Activated CD4-positive, alpha-beta T cell treated with anti-CD3 and anti-CD28 coated beads, Interleukin-2, amount 50 U/mL, for 24 hours (primary cell): ENCODE results near the gene METRNL.

Experiments used
- DNase-seq, 2 donors: peaks; one replicate each; pipeline ENCODE4 v3.0.0-alpha.2; 2020; ENCODE audit warnings: low read depth in 1 of 2, low spot score in 1 of 2

Gene METRNL

DNA sequence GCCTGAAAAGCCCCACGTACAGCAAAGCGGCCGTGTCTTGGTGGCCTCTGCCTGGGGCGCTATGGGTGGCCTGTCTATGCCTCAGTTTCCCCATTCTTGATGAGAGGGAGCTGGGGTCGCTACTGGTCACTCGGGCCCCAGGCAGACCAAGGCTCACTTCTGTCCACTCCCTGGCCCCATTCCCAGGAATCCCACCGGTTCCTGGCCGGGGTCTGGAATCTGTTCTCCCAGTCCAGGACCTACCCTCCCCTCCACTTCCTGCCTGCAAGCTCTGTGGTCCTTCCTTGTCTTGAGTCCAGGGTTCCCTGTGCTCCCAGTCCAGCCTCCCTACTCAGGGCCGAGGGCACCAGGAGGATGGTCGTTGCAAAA lies 24.5 kb downstream of the METRNL start:
- no peak for DNase-seq

DNA sequence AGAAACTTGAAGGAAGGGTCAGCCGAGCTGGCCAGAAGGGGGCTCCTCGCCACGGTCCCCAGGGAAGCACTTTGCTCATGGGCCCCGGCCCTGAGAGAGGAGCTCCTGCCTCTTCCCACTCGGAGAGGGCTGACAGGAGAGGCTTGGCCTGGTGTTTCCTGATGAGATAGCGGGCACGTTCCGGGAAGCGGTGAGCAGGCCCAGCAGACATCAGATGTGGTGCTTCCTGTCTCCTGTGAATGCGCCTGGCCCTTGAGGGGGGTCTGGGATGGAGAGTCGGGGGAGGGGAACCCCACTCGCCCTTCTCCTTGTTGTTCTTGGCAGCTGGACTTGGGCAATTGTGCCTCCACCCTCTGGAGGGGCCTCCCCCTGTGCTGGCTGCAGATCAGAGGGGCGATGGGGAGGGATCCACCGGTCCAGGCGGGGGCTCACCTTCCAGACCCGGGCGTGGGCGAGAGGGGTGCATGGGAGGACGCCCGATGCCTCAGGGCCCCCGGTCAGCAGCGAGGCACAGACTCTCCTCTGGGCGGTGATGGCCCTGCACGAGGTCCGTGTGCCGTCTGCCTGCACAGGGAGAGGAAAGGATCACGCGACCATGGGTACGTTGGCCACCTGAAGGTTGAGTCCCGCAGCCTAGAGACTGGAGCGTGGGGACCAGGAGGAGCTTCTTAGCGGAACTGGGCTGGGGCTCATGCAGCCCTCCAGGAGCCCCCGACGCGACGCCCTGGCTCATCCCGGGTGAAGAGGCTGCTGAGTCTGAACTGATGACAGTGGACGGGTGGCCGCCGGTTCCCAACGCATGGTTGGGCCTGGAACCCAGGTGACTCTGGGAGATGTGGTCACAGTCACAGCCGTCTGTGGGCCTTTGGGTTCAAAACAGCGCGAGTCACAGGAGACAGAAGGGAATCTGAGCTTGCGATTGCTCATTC lies 25.4 kb downstream of the METRNL start:
- no peak for DNase-seq

DNA sequence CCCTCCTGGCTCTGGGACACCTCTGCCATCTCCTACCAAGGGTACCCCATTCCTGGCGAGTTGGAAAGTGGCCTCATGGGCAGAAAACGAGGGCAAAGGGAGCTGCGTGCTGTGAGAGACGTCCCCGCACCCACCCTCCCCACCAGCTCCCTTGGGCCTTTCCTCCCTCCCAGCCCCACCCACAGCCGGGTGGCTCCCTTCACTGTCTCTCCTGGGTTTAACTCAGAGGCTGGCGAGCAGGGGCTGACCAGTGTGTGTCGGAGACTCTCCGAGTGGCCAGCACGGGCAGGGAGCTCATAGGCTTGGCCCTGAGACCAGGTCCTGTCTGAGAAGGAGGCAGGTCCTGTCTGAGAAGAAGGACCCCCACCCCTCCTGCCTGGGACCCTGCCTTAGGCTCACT lies 26.1 kb downstream of the METRNL start:
- no peak for DNase-seq

DNA sequence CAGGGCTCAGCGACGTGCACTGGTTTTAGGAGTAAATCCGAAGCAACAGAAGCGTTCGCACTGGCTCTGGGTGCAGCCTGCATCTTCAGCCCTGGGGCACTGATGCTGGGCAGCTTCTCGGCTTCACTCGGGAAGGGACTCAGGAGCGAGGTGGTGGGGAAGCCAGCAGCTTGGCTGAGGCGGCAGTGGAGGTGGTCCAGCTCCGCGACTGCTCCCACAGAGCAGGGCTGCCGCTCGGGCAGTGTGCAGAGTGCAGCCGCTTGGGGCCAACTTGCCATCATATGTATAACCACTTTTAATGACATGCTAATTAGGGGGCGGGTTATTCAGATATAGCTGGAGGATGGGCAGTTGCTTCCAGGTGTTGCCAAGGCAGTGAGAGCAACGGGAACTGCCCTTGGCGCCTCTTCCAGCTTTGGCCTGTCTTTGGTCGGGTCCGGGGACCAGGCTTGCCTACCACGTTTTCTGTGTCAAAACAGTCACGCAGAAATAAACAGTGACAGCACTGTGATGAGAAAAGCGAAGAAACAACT lies 26.7 kb downstream of the METRNL start:
- no peak for DNase-seq

DNA sequence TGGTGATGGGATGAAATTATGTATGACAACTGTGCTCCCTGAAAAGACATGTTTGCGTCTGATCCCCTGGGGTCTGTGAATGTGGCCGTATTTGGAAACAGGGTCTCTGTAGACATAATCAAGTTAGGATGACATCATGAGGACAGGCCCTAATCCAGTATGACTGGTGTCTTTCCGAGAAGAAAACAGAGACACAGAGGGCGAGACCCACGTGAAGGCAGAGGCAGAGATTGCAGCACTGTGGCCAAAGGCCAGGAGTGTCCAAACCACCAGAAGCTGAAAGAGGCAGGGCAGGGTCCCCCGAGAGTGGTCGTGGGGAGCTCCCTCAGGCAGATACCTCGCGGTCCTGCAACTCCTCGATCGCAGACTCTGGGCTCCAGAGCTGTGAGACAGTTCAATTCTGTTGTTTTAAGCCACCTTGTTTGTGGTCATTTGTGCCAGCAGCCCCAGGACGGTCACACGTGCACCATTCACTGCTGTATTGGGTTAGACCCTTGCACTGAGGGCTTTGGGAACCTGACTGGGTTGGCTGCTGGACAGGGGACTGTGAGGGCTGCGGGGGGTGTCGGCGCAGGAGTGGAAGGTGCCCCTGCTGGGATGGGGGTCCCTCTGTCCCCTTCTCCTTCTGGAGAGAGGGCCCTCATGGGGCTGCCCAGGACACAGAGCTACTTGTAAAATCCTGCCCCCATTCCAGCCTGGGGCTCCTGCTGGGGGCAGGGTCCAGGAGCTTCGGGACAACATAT lies 27.7 kb downstream of the METRNL start:
- DNase-seq = no peak

DNA sequence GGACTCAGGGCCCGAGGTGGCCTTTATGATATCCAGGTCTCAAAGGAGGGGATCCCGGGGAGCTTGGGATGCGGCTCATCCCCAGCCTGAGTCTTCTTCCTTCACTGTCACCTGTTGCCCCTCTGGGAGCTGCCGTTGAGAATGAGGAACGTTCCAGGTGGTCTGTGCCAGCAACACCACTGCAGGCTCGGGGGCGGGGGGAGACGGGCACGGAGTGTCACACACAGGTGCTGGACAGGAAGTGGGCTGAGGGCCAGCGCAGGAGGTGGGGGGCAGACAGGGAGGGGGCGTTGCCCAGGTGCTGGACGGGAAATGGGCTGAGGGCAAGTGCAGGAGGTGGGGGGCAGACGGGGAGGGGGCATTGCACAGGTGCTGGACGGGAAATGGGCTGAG lies 28.2 kb downstream of the METRNL start:
- DNase-seq = no peak

DNA sequence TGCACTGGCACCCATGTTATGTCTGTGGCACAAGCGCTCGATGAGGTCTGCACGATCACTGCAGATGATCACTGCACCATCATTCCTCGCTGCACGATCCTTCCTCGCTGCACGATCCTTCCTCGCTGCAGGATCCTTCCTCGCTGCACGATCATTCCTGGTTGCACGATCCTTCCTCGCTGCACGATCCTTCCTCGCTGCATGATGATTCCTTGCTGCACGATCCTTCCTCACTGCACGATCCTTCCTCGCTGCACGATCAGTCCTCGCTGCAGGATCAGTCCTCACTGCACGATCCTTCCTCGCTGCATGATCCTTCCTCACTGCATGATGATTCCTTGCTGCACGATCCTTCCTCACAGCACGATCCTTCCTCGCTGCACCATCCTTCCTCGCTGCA lies 29.3 kb downstream of the METRNL start:
- no peak for DNase-seq

DNA sequence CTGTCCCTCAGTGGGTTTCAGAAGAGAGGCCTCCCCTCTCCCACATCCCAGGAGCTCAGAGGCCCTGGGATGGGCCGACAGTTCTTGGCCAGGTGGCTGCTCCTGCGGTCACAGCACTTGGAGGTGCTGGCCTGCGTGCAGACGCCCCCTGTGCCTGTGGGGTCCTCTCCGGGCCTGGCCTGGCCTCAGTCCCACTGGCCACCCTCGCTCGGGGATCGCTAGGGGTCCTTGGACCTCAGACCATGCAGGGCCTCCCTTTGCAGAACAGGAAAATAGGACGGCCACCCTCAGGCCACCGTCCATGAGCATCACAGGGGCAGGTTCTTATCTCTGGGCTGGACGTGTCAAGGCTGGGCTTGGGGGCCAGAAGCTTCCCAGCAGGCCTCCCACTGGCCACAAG lies 30.0 kb downstream of the METRNL start:
- DNase-seq = no peak

DNA sequence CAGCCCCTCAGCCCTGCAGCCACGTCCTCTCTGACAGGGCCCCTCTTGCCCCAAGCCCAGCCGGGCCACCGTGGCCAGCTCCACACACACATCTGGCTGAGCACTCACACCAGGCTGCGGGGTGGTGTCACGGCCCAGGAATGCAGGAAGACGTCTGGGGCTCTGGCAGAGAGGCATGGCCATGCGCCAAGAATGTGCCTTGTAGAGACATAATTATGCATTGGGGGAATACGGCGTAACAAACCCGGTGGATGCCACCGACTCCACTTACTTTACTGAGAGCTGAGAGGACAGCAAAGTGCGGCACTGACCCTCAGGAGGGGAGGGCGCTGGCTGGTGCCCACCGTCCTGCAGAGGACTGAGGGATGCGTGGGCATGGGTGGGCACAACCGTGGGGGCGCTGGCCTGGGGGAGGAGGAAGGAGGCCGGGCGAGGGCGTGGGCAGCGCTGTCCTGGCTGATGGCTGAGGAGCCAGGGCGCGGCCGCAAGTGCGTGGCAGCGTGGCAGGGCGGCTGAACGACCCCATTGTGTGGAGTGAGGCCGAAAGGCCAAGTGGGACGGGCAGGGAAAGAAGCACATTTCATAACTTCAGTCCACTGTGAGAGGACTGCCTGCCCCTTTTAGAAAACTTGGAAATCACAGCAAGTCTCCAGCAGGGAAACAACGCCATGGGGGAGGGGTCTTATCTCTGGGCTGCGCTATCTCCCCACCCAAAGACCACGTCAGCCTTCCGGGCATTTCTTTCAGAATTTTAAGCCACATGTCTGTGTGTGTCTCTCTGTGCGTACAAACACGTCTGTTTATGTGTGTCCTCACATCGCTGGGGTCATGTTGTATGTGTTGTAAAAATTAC lies 30.6 kb downstream of the METRNL start:
- DNase-seq = no peak

DNA sequence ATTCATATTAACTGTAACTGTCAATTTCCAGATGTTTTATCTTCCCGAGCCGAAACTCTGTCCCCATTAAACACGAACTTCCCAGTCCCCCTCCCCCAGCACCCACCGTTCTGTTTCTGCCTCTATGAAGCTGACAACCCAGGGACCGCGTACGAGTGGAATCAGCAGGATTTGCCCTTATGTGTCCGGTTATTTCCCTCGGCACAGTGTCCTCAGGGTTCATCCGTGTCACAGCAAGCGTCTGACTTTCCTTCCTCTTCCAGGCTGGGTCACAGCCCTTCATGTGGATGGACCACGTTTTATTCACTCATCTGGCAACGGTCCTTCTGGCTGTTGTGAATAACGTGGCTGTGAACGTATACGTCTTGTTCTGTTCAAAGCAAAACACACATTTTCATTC lies 31.3 kb downstream of the METRNL start:
- no peak for DNase-seq

DNA sequence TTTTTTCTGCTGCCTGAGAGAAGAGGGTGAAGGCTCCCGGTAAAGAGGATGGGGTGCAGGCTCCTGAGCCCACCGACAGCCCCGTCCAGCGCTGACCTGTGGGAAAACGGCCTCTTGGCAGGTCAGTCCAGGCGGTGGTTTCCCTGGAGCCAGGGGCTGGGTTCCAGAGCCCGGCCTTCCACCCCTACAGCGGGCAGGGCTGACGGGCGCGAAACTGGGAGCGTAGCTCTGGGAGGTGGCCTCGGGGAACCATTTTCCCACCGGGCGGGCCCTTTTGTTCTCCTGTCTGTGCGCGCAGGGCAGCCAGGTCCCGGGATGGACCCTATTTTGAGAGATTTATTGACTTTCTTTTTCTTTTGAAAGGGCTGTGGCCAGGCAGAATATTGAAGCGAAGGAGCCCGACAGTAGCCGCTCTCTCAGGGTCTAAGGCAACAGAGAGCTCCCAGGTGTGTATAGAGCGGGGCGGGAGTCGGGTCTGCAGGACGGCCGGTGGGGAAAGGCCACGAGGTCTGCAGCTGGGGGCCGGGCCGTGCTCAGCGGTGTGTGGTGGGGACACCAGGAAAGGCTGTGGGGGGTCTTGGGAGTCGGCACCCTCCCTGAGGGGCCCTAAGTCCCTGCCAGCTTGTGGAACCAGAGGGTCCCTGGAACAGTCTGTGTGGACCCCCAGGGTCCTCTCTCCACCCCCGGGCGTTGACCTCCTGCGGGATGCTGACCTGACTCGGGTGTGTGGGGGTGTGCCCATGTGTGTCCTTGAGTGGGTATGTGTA lies 32.3 kb downstream of the METRNL start:
- DNase-seq = no peak

DNA sequence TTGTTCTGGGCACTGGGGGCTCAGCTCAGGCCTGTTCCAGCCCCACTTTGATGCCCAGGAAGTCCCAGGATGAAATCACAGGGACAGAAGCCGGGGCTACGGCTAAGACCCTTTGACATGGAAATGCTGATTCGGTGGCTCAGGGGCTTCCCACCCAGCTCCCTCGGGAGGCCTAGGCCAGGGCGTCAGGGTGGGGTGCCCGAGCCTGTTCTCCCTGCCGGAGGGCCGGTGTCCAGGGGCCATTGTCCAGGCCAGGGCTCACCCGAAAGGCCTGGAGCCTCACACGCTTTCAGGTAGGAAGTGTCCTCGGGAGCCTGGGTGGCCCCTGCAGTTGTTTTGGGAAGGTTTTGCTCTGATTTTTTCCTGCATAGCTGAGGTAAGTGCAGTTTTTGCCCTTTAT lies 34.0 kb downstream of the METRNL start:
- no peak for DNase-seq

DNA sequence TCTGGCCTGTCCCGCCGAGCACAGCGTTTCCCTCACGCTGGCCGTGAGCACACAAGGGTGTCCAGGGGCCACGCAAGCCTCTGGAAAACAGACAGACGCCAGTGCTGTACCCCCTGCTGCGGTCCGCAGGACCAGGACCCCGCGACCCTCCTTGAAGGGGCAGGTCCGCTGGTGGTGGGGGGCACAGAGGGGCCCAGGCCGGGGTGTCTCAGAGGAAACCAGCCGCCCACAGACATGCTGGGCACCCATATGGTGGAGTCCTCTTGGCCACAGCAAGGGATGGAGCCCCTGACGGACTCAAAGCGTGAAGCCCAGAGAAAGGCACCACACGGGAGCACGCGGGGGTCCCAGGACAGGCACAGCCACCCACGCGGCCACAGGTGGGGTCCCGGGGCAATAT lies 34.4 kb downstream of the METRNL start:
- no peak for DNase-seq

DNA sequence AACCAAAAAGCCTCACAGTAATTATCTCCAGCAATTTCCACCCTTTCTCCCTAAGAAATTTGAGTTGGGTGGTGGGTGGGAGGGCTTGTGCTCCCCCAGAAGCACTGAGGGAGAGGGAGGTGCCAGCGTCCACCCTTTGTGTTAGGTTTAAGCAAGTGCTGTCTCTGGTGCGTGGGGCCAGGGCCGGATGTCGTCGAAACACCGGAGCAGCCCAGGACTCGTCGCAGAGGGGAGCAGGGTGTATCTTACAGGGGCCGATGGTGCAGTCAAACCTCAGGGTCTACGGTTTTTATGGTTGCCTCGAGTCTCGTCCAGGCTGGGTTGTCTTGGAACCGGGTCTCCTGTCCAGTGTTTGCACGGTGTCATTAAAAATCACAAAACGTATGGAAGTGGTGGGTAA lies 35.3 kb downstream of the METRNL start:
- no peak for DNase-seq

DNA sequence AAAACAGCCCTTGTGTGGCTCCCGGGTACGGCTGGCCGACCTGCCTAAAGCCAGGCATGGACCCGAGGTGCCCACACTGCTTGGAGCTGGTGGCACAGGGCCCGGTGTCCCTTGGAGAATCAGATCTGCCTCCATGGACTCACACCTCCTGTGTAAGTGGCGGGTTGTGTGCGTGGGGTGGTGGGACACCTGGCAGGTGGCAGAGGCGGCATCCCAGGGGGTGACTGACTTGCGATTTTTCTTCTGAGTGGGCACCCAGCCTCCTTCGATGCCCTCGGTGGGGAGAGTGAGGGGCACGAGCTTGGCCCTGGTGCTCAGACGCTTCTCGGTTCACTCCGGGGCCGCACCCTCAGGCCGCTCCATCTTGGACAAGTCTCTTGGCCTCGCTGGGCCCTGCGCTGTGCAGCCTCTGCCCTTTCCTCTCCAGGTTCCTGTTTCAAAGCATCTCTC lies 35.8 kb downstream of the METRNL start:
- DNase-seq = no peak

DNA sequence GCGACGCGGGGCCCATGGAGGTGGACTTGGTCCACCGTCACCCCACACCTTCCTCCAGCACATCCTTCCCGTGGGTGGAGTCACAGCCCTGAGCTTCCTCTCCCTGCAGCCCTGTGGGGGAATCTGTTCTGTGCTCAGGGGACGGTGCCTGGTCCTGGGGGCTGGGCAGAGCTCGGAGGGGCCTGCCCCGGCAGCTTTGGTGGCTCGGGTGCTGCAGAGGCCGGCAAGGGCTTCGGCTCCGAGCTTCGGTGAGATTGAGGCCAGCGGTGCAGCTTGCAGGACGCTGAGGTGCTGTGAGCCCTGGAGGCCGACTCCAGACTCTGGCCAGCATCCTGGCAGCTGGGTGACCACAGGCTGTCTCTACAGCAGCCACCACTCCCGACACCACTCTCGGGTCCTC lies 36.4 kb downstream of the METRNL start:
- no peak for DNase-seq

DNA sequence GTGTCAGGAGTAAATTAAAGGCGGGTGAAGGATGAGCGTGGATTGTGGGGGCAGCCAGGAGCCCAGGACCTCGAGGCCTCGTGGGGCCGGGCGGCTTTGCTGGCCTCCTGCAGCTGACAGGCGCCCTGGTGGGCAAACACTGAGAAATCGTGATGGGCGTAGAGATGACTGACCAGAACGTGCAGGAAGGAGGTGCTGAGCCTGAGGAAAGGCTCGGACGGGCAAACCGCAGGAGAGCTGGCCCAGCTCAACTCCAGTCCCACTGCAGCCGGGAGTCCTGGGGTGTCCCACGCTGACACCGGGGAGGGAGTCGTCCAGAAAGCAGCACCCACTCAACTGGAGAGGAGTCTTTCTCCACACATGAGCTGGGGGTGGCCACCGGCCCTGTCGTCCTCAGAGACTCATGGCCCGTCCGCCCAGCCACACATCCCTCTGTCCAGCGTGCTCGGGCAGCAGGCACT lies 36.9 kb downstream of the METRNL start:
- no peak for DNase-seq

DNA sequence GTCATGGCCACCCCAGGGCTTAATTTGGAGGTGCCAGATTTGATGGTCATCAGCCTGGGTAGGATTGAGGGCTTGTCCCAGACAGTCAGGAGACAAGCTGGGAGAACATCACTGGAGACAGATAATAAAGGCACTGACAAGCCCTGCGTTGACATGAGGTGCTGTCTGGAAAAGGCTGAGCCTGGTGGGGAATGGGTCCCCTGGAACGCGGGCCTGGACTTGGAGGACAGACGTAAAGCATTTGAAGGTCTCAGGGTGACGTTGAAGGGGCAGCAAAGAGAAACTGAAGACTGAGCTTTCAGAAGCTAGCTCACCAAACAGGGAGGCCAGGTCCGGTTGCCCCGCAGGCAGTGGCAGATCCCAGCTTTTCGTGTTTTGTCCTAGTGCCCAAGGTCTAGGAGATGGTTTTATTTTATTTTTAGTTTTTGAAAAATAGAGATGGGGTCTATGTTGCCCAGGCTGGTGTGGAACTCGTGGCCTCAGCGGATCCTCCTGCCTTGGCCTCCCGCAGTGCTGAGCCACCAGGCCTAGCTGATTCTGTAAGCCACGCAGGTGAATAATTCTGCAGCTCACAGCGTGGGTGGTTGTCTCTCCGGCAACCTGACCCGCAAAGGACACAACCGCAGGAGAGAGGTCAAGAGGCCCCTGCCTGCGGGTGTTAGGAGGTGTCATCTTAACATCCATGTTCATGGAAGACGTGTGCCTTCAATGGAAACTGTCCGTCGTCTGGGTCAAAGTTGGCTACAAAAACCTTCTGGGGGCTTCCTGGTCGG lies 37.6 kb downstream of the METRNL start:
- no peak for DNase-seq

DNA sequence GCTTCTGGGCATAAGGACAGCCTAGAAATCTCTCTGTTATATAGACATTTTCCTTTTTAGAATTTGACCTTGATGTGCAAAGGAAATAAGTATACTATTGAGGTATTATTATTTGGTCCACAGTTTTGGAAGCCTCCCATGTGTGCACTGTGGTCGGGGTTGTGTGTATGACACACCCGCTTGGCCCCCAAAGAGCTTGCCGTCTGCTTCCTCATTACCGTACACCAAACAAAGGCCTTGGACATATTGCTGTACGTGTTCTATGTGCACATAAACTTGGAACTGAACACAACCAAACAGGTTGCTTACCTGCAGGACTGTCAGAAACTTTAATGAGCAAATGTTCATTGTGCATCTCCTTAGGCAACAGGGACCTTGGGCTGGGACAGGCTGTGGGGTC lies 38.2 kb downstream of the METRNL start:
- DNase-seq = no peak
